ENCODE measurements around the gene EFCAB8. TPM values are rescaled to one million over a fixed set of nuclear protein-coding genes. Genes with fewer than 3 reads are reported as not detected.

Gene EFCAB8
- total RNA-seq, 1 donor from 2014 or later: not detected

DNA sequence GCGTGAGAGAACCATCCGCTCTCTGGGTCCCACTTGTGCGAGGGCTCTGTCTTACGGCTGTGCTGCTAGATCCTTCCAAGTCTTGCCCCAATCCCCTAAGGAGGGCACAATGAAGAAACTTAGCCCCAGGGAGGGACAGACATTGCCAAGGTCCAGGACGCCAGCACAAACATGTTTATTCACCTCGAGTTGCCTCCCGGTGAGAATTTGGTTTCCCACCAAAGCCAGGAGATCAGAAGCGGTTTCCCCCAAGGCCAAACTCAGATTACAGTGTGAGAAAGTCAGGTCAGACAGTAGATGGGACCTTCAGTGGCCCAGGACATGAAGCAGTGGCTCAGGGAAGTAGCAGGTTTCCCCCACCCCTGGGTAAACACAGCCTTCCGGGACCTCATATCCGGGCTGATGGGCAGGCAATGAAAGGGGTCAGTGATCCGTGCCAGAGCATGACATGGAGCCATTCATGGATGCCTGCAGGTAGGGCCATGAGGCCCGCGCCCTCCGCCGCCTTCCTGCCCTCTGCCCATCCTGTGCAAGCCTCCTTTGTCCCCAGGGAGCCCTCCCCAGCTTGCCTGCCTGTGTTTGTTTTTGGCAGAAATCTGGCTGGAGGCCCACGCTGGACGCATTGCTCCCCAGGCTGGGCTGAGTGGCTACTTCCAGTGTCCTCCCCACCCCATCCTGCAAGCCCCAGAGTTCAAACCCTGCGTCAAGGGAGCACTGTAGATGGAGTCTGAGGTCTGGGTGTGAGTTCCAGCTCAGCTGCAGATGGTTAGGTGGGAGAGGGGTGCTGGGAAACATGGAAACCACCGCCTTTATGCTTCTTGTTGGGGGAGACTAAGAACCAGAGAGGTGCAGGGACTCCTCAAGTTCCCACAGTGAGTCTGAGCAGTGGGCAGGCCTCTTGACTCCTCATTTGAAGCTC is 150.8 kb downstream of the EFCAB8 start:
- DNase-seq: no peak

DNA sequence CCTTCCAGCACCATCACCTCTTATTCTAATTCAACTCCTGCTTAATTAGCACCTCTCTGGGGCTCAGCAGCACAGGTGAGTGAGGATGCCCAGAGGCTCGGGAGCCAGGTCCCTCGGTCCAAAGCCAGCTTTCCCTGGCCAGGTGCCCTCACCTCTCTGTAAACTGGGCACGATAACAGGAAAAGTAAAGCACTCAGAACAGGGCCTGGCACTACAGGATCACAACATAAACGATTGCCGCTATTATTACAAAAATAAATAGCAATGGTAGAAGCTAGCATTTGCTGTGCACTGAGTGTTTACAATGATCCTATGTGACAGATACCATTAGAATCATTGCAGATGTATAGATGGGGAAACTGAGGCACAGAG is 151.4 kb downstream of the EFCAB8 start:
- no peak for DNase-seq

DNA sequence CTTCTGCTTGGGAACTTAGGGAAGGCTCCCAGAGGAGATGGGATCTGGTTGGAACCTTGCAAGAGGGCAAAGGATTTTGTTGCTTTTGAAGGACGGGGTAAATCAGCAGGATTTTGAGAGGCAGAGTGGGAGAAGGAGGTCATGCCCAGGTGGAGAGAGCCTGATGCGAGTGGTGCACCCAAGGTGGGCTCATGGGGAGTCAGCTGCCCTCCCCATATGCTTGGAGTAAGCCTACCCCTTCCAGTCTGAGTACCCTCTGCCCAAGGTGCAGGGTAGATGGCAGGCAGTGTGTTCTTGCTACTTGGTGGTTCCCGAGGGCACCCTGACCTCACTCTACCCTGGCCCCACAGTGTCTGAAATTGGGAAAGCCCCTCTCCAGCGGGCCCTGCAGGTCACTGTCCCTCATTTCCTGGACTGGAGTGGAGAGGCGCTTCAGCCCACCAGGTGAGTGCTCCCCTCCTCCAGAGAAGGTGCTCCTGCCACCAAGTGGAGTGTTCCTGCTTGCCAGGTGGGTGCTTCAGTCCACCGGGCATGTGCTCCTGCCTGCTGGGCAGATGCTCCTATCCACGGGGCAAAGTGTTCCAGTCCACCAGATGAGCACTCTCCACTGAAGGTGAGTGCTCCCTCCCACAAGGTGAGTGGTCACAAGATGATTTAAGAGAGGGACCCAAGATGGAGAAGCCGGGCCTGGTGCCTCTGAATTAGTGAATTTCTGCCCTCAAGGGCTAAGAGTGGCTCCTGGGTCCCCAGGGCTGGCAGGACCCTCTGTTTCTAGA is 152.1 kb downstream of the EFCAB8 start:
- DNase-seq: no peak

Other genes with a start within 250 kb of the EFCAB8 start
- 0.47 TPM for gene C20orf203, start 185.0 kb upstream of the EFCAB8 start, total RNA-seq
- 24.2 TPM for gene COMMD7, start 115.5 kb upstream of the EFCAB8 start, total RNA-seq
- 4.8 TPM for gene DNMT3B, start 96.5 kb upstream of the EFCAB8 start, total RNA-seq
- gene MAPRE1, start 39.0 kb upstream of the EFCAB8 start, total RNA-seq: 109 TPM
- not detected for gene SUN5, start 145.5 kb downstream of the EFCAB8 start, total RNA-seq
- 0.31 TPM for gene BPIFB2, start 148.8 kb downstream of the EFCAB8 start, total RNA-seq
- gene BPIFB6, start 172.7 kb downstream of the EFCAB8 start, total RNA-seq: not detected
- not detected for gene BPIFB3, start 195.0 kb downstream of the EFCAB8 start, total RNA-seq
- not detected for gene BPIFB4, start 220.7 kb downstream of the EFCAB8 start, total RNA-seq